AG04450 (cell line): ENCODE measurements around the gene CFAP97D2. TPM values are rescaled to one million over a fixed set of nuclear protein-coding genes. Genes with fewer than 3 reads are reported as not detected.
"Not testable (repeated sequence)": the region's sequence is repeated elsewhere in the genome, so short reads cannot be mapped to it uniquely, and the experiment has no call there.

Source experiments
- CTCF ChIA-PET: fragments of 300-600, 350-600 bp; formaldehyde crosslinking; extraction: SDS; loops from one replicate; lab custom pipeline; 2022; ENCODE audit warnings: antibody characterized with exemption, inconsistent platforms; lab: Charles Lee
- POLR2A ChIA-PET: fragments of 350-600 bp; formaldehyde crosslinking; extraction: SDS; loops from one replicate; lab custom pipeline; 2021; ENCODE audit warnings: antibody characterized with exemption, inconsistent platforms; lab: Yijun Ruan, JAX
- DNase-seq: peaks from one replicate; pipeline ENCODE4 v3.0.0-alpha.2; 2011; ENCODE audit warnings: low read depth, low spot score
- H3K27ac ChIP-seq: one replicate; pipeline ENCODE4 v1.5.1; 2012; ENCODE audit warnings: low read depth, low read length, control low read depth
- H3K27me3 ChIP-seq: one replicate; pipeline ENCODE4 v1.6.0; 2012; ENCODE audit warnings: low read length; ENCODE audit not compliant: control insufficient read depth, insufficient read depth
- H3K4me3 ChIP-seq: 2 replicates; pipeline ENCODE4 v1.5.1; 2011; ENCODE audit warnings: mild to moderate bottlenecking, low read depth, low read length, control low read depth
- H3K9me3 ChIP-seq: 2 replicates; pipeline ENCODE4 v1.5.1; 2012; ENCODE audit warnings: low read length; ENCODE audit not compliant: control insufficient read depth, insufficient read depth
- polyA plus RNA-seq: library from polyadenylated mRNA; depleted of rRNA; stranded (reverse); fragments of >200 nt; gene quantifications from 2 replicates; pipeline ENCODE4 v1.2.3, GENCODE V29; 2011
- TF ChIP-seq, protein P1 (sequence below): IDR thresholded peaks from 2 replicates; pipeline ENCODE4 v1.5.1; 2011; ENCODE audit warnings: low read depth, low read length, control low read depth, inconsistent platforms

CFAP97D2 gene
- polyA plus RNA-seq, 1 experiment = not detected

DNA sequence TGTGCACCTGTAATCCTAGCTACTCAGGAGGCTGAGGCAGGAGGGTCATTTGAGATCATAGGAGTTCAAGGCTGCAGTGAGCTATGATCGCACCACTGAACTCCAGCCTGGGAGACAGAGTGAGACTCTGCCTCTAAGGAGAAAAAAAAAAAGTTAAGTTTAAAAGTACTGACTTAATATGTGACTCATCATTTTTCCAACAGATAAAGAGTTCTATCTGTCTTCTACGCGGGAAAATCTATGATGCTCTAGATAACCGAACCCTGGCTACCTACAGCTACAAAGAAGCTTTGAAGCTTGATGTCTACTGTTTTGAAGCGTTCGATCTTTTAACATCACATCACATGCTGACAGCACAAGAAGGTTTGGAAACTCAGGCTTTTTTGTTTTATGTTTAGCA is 62.9 kb downstream of the CFAP97D2 start:
- ChIA-PET CTCF (no interaction called here), POLR2A (no interaction called here)
- TF ChIP-seq, protein P1, sequence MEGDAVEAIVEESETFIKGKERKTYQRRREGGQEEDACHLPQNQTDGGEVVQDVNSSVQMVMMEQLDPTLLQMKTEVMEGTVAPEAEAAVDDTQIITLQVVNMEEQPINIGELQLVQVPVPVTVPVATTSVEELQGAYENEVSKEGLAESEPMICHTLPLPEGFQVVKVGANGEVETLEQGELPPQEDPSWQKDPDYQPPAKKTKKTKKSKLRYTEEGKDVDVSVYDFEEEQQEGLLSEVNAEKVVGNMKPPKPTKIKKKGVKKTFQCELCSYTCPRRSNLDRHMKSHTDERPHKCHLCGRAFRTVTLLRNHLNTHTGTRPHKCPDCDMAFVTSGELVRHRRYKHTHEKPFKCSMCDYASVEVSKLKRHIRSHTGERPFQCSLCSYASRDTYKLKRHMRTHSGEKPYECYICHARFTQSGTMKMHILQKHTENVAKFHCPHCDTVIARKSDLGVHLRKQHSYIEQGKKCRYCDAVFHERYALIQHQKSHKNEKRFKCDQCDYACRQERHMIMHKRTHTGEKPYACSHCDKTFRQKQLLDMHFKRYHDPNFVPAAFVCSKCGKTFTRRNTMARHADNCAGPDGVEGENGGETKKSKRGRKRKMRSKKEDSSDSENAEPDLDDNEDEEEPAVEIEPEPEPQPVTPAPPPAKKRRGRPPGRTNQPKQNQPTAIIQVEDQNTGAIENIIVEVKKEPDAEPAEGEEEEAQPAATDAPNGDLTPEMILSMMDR = no peak
- no peak overlapping the region for H3K4me3 ChIP-seq
- DNase-seq = no peak
- H3K27ac ChIP-seq = no peak overlapping the region
- H3K9me3 ChIP-seq = no peaks in the 10 kb centered on the region
- no peaks in the 10 kb centered on the region for H3K27me3 ChIP-seq

DNA sequence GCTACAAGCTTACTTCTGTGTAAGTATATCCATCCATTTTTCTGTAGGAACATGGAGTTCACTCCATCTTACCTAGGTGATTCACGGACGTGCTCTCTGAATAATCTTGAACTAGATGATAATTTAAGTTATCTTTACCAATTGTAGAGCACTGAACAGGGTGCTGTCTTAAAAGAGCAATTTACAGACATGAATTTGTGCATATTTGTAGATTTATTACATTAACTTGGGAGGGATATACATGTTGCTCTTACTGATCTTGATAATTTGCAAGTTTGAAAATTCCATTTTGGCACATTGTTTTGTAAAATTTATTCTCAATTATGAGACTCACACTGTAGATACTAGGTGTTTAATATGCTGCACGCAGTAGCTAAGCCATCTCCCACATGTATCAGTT is 64.9 kb downstream of the CFAP97D2 start:
- H3K27me3 ChIP-seq = no peaks in the 10 kb centered on the region
- H3K27ac ChIP-seq = no peak overlapping the region
- DNase-seq = no peak
- ChIA-PET CTCF (no interaction called here), POLR2A (no interaction called here)
- TF ChIP-seq, protein P1 = no peak
- no peak overlapping the region for H3K4me3 ChIP-seq
- no peaks in the 10 kb centered on the region for H3K9me3 ChIP-seq

DNA sequence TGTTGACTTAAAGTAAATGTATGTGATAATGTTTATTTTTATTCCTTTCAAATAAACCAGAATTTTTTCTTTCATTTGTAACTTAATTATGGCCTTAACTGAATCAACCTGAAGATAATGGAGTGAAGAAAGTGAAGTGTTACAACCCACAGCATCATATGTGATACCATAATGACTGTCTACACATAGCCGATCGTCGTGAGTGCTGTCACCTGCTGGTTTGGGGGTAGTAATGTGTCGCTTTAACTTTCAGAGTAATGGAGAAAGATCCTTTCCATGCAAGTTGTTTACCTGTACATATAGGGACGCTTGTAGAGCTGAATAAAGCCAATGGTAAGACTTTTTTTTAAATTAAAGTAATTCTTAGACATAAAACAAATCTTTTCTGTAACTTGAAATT is 65.6 kb downstream of the CFAP97D2 start:
- no peak overlapping the region for H3K4me3 ChIP-seq
- H3K9me3 ChIP-seq = no peaks in the 10 kb centered on the region
- POLR2A ChIA-PET = interaction anchor here (0.6 to 0.7 kb wide), 3 partner anchors 32 to 407 kb away, joined by 3 read pairs; no protein-coding TSS in a partner anchor
- H3K27me3 ChIP-seq = no peaks in the 10 kb centered on the region
- TF ChIP-seq, protein P1 = no peak
- CTCF ChIA-PET = no interaction called here
- DNase-seq = no peak
- H3K27ac ChIP-seq = no peak overlapping the region

DNA sequence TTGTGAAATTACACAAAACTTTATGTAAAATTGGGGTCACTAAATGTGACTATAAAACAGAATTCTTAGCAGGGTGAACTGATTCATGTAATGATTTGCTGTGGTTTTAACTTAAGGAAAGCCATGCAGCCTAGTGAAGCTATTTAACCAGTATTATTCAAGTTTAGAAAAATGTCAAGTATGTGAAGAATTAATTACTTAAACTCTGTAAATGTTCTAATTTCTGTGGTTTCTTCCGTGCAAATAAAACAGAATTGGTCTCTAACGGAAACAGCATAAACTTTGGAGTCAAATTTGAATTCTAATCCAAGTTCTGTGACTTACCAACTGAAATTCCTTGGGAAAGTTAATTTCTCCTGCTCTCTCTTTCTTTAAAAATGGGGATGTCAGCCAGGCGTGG is 69.0 kb downstream of the CFAP97D2 start:
- Histone ChIP-seq H3K27ac (no peak overlapping the region), H3K27me3 (no peaks in the 10 kb centered on the region), H3K4me3 (no peak overlapping the region), H3K9me3 (no peaks in the 10 kb centered on the region)
- POLR2A ChIA-PET = no interaction called here
- TF ChIP-seq, protein P1 = no peak
- CTCF ChIA-PET = no interaction called here
- no peak for DNase-seq

DNA sequence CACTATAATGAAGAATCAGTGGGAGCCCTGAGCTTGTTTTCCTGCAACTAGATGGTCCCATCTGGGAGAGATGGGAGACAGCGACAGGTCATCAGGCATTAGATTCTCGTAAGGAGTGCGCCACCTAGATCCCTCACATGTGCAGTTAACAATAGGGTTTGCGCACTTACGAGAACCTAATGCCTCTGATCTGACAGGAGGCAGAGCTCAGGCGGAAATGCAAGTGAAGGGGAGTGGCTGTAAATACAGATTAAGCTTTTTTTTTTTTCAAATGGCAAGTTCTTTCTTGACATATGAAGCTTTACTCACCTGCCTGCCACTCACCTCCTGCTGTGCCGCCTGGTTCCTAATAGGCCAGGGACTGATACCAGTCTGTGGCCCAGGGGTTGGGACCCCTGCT is 70.0 kb downstream of the CFAP97D2 start:
- TF ChIP-seq, protein P1 = no peak
- Histone ChIP-seq H3K4me3 (no peak overlapping the region), H3K27ac (no peak overlapping the region), H3K27me3 (no peaks in the 10 kb centered on the region), H3K9me3 (no peaks in the 10 kb centered on the region)
- DNase-seq = no peak
- CTCF ChIA-PET = interaction anchor here (1.6 kb wide), 1 partner anchor 13 kb away, joined by 3 read pairs; no protein-coding TSS in a partner anchor
- POLR2A ChIA-PET = interaction anchor here (0.7 kb wide), 1 partner anchor 401 kb away, joined by 4 read pairs; no protein-coding TSS in a partner anchor

DNA sequence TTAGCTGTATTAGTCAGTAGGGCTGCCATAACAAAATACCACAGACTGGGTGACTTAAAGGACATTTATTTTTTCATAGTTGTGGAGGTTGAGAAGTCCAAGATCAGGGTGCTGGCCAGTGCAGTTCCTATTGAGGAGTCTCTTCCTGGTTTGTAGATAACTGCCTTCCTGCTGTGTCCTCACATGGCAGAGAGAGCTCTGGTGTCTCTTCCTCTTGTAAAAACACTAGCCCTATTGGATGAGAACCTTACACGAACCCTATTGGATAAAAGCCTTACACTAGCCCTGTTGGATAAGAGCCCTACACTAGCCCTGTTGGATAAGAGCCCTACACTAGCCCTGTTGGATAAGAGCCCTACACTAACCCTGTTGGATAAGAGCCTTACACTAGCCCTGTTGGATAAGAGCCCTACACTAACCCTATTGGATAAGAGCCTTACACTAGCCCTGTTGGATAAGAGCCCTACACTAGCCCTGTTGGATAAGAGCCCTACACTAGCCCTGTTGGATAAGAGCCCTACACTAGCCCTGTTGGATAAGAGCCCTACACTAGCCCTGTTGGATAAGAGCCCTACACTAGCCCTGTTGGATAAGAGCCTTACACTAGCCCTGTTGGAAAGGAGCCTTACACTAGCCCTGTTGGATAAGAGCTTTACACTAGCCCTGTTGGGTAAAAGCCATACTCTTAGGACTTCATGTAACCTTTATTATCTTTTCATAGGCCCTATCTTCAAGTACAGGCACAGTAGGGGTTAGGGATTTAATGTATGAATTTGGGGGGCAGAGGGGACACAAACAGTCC is 72.8 kb downstream of the CFAP97D2 start:
- POLR2A ChIA-PET, H3K27ac ChIP-seq, H3K4me3 ChIP-seq, H3K27me3 ChIP-seq, H3K9me3 ChIP-seq, DNase-seq, CTCF ChIA-PET: not testable (repeated sequence)
